Measurements from ENCODE around the gene C1QTNF9.
"Not testable (repeated sequence)": the region's sequence is repeated elsewhere in the genome, so short reads cannot be mapped to it uniquely, and the experiment has no call there.

The C1QTNF9 gene

DNA sequence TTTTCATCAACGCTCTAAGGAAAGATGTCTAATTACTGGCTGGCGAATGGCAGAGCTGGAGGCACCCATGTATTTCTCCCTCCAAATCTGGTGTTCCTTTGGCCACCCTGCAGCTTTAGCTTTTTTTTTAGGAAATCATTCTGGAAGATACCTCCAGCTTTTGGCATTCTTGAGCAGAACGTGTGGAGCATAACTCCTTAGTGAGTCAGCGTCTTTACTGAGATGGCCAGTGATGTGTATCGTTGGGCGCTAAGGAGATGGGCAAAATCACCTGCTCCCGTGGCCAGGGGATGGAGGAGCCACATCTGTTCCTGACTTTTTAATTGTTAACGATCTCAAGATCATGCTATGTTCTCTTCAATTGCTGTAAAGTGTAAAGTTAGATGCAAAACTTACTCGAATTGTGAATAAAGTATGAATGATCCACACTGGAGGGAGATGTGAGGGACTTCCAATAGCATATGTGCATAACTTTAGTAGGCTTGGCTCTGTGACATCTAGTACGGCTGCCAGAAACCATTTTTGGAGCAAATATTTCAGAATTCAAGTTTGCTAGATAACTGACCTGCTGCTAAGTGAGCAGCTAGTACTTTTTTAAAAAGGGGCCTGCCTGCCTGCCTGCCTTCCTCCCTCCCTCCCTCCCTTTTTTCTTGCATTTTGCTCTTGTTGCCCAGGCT lies 24.4 kb upstream of the C1QTNF9 start:
- no peak for DNase-seq

- no peak for DNase-seq
Observed at GRCh38 chr13:24286624-24287023, 22.8 kb upstream of the C1QTNF9 start.

- no peak for DNase-seq
Observed at GRCh38 chr13:24287748-24288287, 21.6 kb upstream of the C1QTNF9 start.

DNA sequence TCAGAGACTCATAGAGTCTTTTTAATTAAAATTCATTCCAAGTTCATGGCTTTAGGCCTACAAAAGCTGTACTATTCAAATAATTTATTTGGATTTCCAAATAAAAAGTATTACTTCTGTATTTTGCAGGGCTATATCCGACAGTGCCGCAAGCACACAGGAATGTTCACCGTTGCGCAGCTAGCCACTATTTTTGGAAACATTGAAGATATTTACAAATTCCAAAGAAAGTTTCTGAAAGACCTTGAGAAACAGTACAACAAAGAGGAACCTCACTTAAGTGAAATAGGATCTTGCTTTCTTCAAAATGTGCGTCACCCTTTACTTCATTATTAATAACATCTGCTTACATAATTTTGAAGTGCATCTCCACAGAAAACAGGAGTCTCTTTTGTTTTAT lies 20.5 kb upstream of the C1QTNF9 start:
- peak; percentile 59 to 85 (median 77) for DNase-seq

GRCh38 chr13:24290280-24290932 lies 19.0 kb upstream of the C1QTNF9 start:
- no peak for DNase-seq

DNA sequence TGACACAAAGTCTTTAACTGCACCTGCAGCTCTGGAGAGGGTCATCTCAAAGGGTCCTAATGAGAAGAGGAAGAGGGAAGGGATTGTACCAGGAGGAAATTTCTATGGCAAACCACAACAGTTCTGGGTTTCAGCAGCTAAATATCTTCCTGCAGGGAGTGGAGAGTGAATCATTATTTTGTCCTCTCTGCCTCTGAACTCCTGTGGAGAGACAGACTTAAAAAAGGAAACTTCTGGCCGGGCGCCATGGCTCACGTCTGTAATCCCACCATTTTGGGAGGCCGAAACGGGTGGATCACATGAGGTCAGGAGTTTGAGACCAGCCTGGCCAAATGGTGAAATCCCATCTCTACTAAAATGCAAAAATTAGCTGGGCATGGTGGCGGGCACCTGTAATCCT lies 16.9 kb upstream of the C1QTNF9 start:
- no peak for DNase-seq

DNA sequence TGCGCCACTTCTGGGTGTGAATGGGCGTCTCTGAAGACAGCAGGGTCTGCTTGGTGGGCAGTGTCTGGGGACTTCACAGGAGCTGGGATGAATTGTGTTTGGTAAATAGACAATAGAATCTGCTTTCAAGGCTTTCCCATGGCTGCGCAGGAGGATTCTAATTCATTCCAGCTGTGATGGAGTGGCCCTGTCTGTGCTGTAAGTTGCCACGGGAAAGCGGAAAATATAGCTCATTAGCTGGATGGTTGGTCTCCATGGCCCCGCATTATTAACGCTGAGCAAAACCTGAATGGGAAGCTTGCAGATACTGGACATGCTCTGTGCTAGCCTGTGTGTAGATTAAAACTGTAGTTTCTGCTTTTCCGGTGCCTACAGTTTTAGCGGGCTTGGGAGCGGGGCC lies 15.6 kb upstream of the C1QTNF9 start:
- no peak for DNase-seq

DNA sequence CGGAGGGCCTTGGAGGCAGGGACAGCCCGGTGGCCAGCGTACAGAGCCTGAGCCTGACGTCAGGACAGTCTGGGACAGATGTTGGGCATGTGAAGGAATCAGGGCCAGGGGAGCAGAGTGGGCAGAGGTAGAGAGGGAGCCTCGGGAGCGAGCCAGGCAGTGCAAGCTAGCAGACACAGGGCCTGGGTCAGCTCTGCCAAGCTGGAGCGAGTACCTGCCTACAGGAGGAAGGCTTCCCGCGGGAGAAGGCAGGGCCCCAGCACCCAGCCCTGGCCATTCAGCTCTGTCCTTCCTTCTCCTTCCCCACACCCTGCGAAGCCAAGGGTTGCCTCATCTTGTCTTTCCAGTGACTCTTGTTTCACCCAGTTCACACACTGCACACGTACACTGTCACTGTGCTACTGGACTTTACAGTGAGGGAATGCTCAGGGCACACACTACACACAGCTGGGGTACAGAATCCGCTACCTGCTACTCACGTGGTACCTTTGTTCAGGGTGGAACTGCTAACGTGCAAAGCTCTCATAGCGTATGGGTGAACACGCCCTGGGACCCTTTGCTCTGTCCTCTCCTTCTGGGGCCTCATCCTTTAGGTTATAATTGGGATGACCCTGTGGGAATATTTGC lies 9.8 kb upstream of the C1QTNF9 start:
- DNase-seq = no peak

GRCh38 chr13:24301434-24301833 lies 7.9 kb upstream of the C1QTNF9 start:
- no peak for DNase-seq

DNA sequence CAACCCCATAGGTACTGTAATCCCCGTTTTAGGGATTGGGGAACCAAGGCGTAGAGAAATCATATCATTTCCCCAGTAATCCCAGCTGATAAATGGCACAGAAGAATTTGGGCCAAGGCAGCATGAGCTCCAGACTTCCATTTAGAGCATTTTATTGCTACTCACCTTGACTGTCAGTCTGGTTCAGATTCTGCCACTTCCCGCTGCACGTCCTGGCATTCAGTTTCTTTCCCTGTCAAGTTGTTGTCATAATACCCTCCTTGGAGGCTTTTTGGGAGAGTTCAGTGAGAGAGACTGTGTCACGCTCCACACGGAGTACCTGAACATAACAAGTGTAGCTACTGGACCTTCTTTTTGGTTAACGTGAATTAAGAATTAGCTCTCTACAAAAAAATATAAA lies 7.5 kb upstream of the C1QTNF9 start:
- no peak for DNase-seq

DNA sequence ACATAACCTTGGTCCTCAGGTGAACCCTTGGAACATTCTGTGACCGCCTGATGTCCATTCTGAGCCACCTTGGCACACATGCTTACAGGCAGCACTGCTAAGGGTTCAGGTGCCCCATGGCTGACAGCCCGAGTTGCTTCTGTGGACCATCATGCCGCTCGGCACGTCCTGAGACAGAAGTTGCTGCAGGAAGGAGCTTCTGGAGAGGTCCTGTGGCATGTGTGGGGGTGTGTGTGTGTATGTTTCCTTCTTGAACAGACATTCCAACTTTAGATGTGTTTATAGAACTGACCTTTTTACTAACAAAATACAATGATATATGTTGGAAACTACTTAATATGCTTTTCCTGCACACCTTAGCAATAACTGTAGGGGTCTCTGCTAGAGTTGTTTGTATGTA lies 4.8 kb upstream of the C1QTNF9 start:
- DNase-seq = no peak

- peak in 1 of 3 donors; percentile 35 for DNase-seq
Observed at GRCh38 chr13:24306632-24307031, 2.7 kb upstream of the C1QTNF9 start.

- no peak for DNase-seq
Observed at GRCh38 chr13:24307211-24308067, 1.9 kb upstream of the C1QTNF9 start.

GRCh38 chr13:24308068-24308445 lies 1.3 kb upstream of the C1QTNF9 start:
- DNase-seq = no peak

- no peak for DNase-seq
Observed at GRCh38 chr13:24308488-24309020, 826 bp upstream of the C1QTNF9 start.

DNA sequence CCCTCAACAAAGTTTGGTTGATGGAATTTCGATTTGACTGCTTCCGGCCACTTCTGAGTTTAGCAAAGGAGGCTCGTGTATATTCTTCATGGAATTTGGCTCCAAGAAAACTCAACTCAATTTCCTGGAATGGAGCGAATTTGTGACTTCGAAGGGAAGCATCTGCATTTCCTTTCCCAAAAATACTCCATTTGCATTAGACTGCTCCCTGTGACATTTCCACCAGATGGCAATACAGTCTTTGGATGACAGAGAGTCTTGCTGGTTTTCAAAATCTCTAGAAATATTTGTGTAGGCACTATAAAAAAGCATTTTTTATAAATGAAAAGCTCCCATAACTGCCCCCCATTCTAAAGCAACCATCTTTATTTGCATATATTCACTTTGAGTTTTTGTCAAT lies 4.1 kb downstream of the C1QTNF9 start:
- no peak for DNase-seq

- not testable (repeated sequence) for DNase-seq
Observed at GRCh38 chr13:24317835-24318234, 8.5 kb downstream of the C1QTNF9 start.

GRCh38 chr13:24318878-24319277 lies 9.5 kb downstream of the C1QTNF9 start:
- DNase-seq = not testable (repeated sequence)

- DNase-seq = not testable (repeated sequence)
Observed at GRCh38 chr13:24319641-24320040, 10.3 kb downstream of the C1QTNF9 start.

- DNase-seq = not testable (repeated sequence)
Observed at GRCh38 chr13:24321416-24321815, 12.0 kb downstream of the C1QTNF9 start.

- DNase-seq = not testable (repeated sequence)
Observed at GRCh38 chr13:24322470-24322869, 13.1 kb downstream of the C1QTNF9 start.

GRCh38 chr13:24323036-24323738 lies 13.8 kb downstream of the C1QTNF9 start:
- no peak for DNase-seq

Measured in suppressor macrophage treated with lipopolysaccharide for 1 hour (primary cell).